Trophoblast cell (in vitro differentiated cells and primary cell): ENCODE data around the gene MLLT10.

ENCODE experiments used
- DNase-seq, 2 donors: peaks; one replicate each; pipeline ENCODE4 v3.0.0-alpha.2; 2016
- H2AFZ ChIP-seq: 2 replicates; pipeline ENCODE4 v1.6.1; 2013; ENCODE audit warnings: low read length, moderate library complexity, mild to moderate bottlenecking; ENCODE audit not compliant: insufficient read depth, poor library complexity
- H2AK5ac ChIP-seq: 2 replicates; pipeline ENCODE4 v1.6.1; 2013; ENCODE audit warnings: mild to moderate bottlenecking, low read length
- H2BK120ac ChIP-seq: 2 replicates; pipeline ENCODE4 v1.6.1; 2013; ENCODE audit warnings: low read length, mild to moderate bottlenecking, moderate library complexity; ENCODE audit not compliant: insufficient read depth, poor library complexity
- H2BK12ac ChIP-seq: 2 replicates; pipeline ENCODE4 v1.6.1; 2013; ENCODE audit warnings: mild to moderate bottlenecking, low read length, moderate library complexity
- H2BK5ac ChIP-seq: 2 replicates; pipeline ENCODE4 v1.6.1; 2013; ENCODE audit warnings: low read length, low read depth, moderate library complexity, mild to moderate bottlenecking; ENCODE audit not compliant: poor library complexity
- H3K14ac ChIP-seq: 2 replicates; pipeline ENCODE4 v1.6.1; 2013; ENCODE audit warnings: mild to moderate bottlenecking, low read length
- H3K18ac ChIP-seq: 2 replicates; pipeline ENCODE4 v1.6.1; 2013; ENCODE audit warnings: mild to moderate bottlenecking, low read length
- H3K23ac ChIP-seq: 2 replicates; pipeline ENCODE4 v1.6.1; 2013; ENCODE audit warnings: low read length
- H3K27ac ChIP-seq: 2 replicates; pipeline ENCODE4 v1.5.1; 2013; ENCODE audit warnings: low read depth, mild to moderate bottlenecking, inconsistent platforms, low read length, moderate library complexity
- H3K27me3 ChIP-seq: 2 replicates; pipeline ENCODE4 v1.6.1; 2013; ENCODE audit warnings: inconsistent platforms, mild to moderate bottlenecking, low read length, moderate library complexity; ENCODE audit not compliant: insufficient read depth
- H3K36me3 ChIP-seq, 2 experiments: 1 replicate in 1 of 2; 2 replicates in 1 of 2; pipeline ENCODE4 v1.6.1; 2013; ENCODE audit warnings: low read length in 2 of 2, mild to moderate bottlenecking in 2 of 2, moderate library complexity in 1 of 2; ENCODE audit not compliant: insufficient read depth in 2 of 2, control insufficient read depth in 1 of 2
- H3K4ac ChIP-seq: 2 replicates; pipeline ENCODE4 v1.6.1; 2013; ENCODE audit warnings: low read depth, mild to moderate bottlenecking, low read length, moderate library complexity
- H3K4me1 ChIP-seq, 2 experiments: 1 replicate in 1 of 2; 2 replicates in 1 of 2; pipeline ENCODE4 v1.6.1; 2013; ENCODE audit warnings: low read length in 2 of 2, mild to moderate bottlenecking in 2 of 2, moderate library complexity in 1 of 2; ENCODE audit not compliant: insufficient read depth in 2 of 2, control insufficient read depth in 1 of 2
- H3K4me2 ChIP-seq: 2 replicates; pipeline ENCODE4 v1.6.1; 2013; ENCODE audit warnings: inconsistent platforms, mild to moderate bottlenecking, low read length, moderate library complexity
- H3K4me3 ChIP-seq: 2 replicates; pipeline ENCODE4 v1.5.1; 2013; ENCODE audit warnings: mild to moderate bottlenecking, low read depth, low read length, inconsistent platforms
- H3K79me1 ChIP-seq: one replicate; pipeline ENCODE4 v1.6.1; 2013; ENCODE audit warnings: low read length
- H3K79me2 ChIP-seq: 2 replicates; pipeline ENCODE4 v1.6.1; 2013; ENCODE audit warnings: low read length, mild to moderate bottlenecking; ENCODE audit not compliant: control insufficient read depth, insufficient read depth, poor library complexity
- H3K9ac ChIP-seq: 2 replicates; pipeline ENCODE4 v1.6.1; 2013; ENCODE audit warnings: mild to moderate bottlenecking, low read length
- H3K9me3 ChIP-seq: 2 replicates; pipeline ENCODE4 v1.6.1; 2013; ENCODE audit warnings: low read depth, mild to moderate bottlenecking, control low read depth, inconsistent platforms, low read length; ENCODE audit not compliant: insufficient read depth
- H4K12ac ChIP-seq: 2 replicates; pipeline ENCODE4 v1.6.1; 2013; ENCODE audit warnings: low read depth, mild to moderate bottlenecking, low read length, moderate library complexity
- H4K8ac ChIP-seq: 2 replicates; pipeline ENCODE4 v1.6.1; 2013; ENCODE audit warnings: low read depth, mild to moderate bottlenecking, low read length, moderate library complexity
- H4K91ac ChIP-seq: one replicate; pipeline ENCODE4 v1.6.1; 2013; ENCODE audit warnings: low read depth, mild to moderate bottlenecking, low read length, moderate library complexity
- WGBS: extraction: QIAGEN DNeasy Blood & Tissue Kit; methylation state at CpG from one replicate; pipeline ENCODE4 v1.1.7; 2013; ENCODE audit warnings: missing lambda C conversion rate; ENCODE audit not compliant: insufficient read length, insufficient coverage; ENCODE audit errors: extremely low coverage; 5-methylcytosine and 5-hydroxymethylcytosine counted together

The MLLT10 gene

GRCh38 chr10:21720090-21720489, 186.1 kb downstream of the MLLT10 start:
- Histone ChIP-seq H2BK12ac (no peak overlapping the region), H3K18ac (no peak overlapping the region), H3K4me2 (no peak overlapping the region), H3K4me3 (no peak overlapping the region), H2BK5ac (no peak overlapping the region), H2BK120ac (no peak overlapping the region), H3K23ac (no peak overlapping the region), H3K79me2 (no peaks in the 10 kb centered on the region), H3K9ac (no peak overlapping the region), H3K4me1 (peaks cover 0 to 3% of the 10 kb centered on the region in 2 experiments), H3K27ac (no peak overlapping the region), H2AK5ac (no peak overlapping the region), H3K14ac (no peak overlapping the region), H4K91ac (no peak overlapping the region), H2AFZ (no peak overlapping the region), H3K27me3 (no peaks in the 10 kb centered on the region), H3K36me3 (no peaks in the 10 kb centered on the region), H4K12ac (no peak overlapping the region), H3K9me3 (no peaks in the 10 kb centered on the region), H3K79me1 (no peaks in the 10 kb centered on the region), H4K8ac (no peak overlapping the region), H3K4ac (no peak overlapping the region)
- no peak for DNase-seq
- no CpG with 5 or more reads among the region's 3 CpGs for WGBS

GRCh38 chr10:21721000-21721665, 187.1 kb downstream of the MLLT10 start:
- Histone ChIP-seq H3K4ac (no peak overlapping the region), H3K79me2 (no peaks in the 10 kb centered on the region), H3K23ac (no peak overlapping the region), H2BK12ac (no peak overlapping the region), H3K9me3 (no peaks in the 10 kb centered on the region), H3K36me3 (peaks cover 0 to 1% of the 10 kb centered on the region in 2 experiments), H2AK5ac (no peak overlapping the region), H3K79me1 (peaks cover 3% of the 10 kb centered on the region), H3K9ac (no peak overlapping the region), H4K12ac (no peak overlapping the region), H2BK120ac (no peak overlapping the region), H2AFZ (no peak overlapping the region), H3K4me1 (peaks cover 5 to 6% of the 10 kb centered on the region in 2 experiments), H3K27ac (no peak overlapping the region), H4K91ac (no peak overlapping the region), H3K4me3 (no peak overlapping the region), H4K8ac (no peak overlapping the region), H3K14ac (no peak overlapping the region), H3K4me2 (no peak overlapping the region), H2BK5ac (no peak overlapping the region), H3K27me3 (no peaks in the 10 kb centered on the region), H3K18ac (no peak overlapping the region)
- DNase-seq, result no peak
- no CpG with 5 or more reads among the region's 6 CpGs for WGBS

GRCh38 chr10:21722209-21722608, 188.2 kb downstream of the MLLT10 start:
- H3K4me1 ChIP-seq, result peaks cover 5 to 6% of the 10 kb centered on the region in 2 experiments
- H4K12ac ChIP-seq, result no peak overlapping the region
- H3K36me3 ChIP-seq, result peaks cover 0 to 1% of the 10 kb centered on the region in 2 experiments
- H3K14ac ChIP-seq, result no peak overlapping the region
- no peak overlapping the region for H3K4ac ChIP-seq
- H3K27ac ChIP-seq, result no peak overlapping the region
- no peak overlapping the region for H4K91ac ChIP-seq
- H3K9me3 ChIP-seq, result no peaks in the 10 kb centered on the region
- no peak overlapping the region for H3K18ac ChIP-seq
- no peak overlapping the region for H3K4me3 ChIP-seq
- H4K8ac ChIP-seq, result no peak overlapping the region
- DNase-seq, result no peak
- H3K79me1 ChIP-seq, result peaks cover 3% of the 10 kb centered on the region
- no peaks in the 10 kb centered on the region for H3K27me3 ChIP-seq
- WGBS, result no CpG with 5 or more reads among the region's 2 CpGs
- H3K79me2 ChIP-seq, result no peaks in the 10 kb centered on the region
- H2BK5ac ChIP-seq, result no peak overlapping the region
- no peak overlapping the region for H2AK5ac ChIP-seq
- H3K9ac ChIP-seq, result no peak overlapping the region
- H2BK120ac ChIP-seq, result no peak overlapping the region
- no peak overlapping the region for H2AFZ ChIP-seq
- H2BK12ac ChIP-seq, result no peak overlapping the region
- no peak overlapping the region for H3K23ac ChIP-seq
- no peak overlapping the region for H3K4me2 ChIP-seq

- no peak overlapping the region for H3K18ac ChIP-seq
- H3K36me3 ChIP-seq, result peaks cover 0 to 1% of the 10 kb centered on the region in 2 experiments
- no peak overlapping the region for H2BK12ac ChIP-seq
- H3K27me3 ChIP-seq, result no peaks in the 10 kb centered on the region
- H3K27ac ChIP-seq, result peak overlapping the region; percentile 10
- H3K79me1 ChIP-seq, result peaks cover 5% of the 10 kb centered on the region
- H2BK5ac ChIP-seq, result no peak overlapping the region
- no peak overlapping the region for H4K12ac ChIP-seq
- H3K9ac ChIP-seq, result no peak overlapping the region
- H2AK5ac ChIP-seq, result no peak overlapping the region
- no peak overlapping the region for H3K23ac ChIP-seq
- H3K14ac ChIP-seq, result no peak overlapping the region
- H4K8ac ChIP-seq, result no peak overlapping the region
- H3K4ac ChIP-seq, result no peak overlapping the region
- no peaks in the 10 kb centered on the region for H3K79me2 ChIP-seq
- no peak overlapping the region for H2AFZ ChIP-seq
- no peak overlapping the region for H3K4me2 ChIP-seq
- H3K9me3 ChIP-seq, result no peaks in the 10 kb centered on the region
- peaks cover 5 to 9% of the 10 kb centered on the region in 2 experiments for H3K4me1 ChIP-seq
- H4K91ac ChIP-seq, result no peak overlapping the region
- H2BK120ac ChIP-seq, result no peak overlapping the region
- WGBS, result no CpG with 5 or more reads among the region's 7 CpGs
- no peak overlapping the region for H3K4me3 ChIP-seq
- DNase-seq, result no peak
Measured at GRCh38 chr10:21724020-21724589, 190.1 kb downstream of the MLLT10 start.
